HepG2 (cell line): ENCODE results near the gene DLG5.

Source experiments
- EZH2 ChIP-seq: conservative IDR thresholded peaks from 2 replicates; pipeline ENCODE4 v1.6.1; 2012; ENCODE audit warnings: mild to moderate bottlenecking, low read depth, low read length, moderate library complexity
- RAD21 ChIP-seq: fragments of 450-650 bp; formaldehyde crosslinking; IDR thresholded peaks from 2 replicates; pipeline ENCODE4 v1.5.0; 2020; ENCODE audit warnings: mild to moderate bottlenecking
- REST ChIP-seq, 2 experiments: IDR thresholded peaks; 2 replicates each; pipeline ENCODE4 v1.6.1; 2011 to 2012; ENCODE audit warnings: low read length in 2 of 2, borderline replicate concordance in 1 of 2, low read depth in 1 of 2, mild to moderate bottlenecking in 1 of 2, moderate library complexity in 1 of 2
- RNF2 ChIP-seq: fragments of 450-650 bp; conservative IDR thresholded peaks from 2 replicates; pipeline ENCODE4 v1.6.1; 2016; ENCODE audit warnings: low read depth
- ZNF274 ChIP-seq: sonication (generic); formaldehyde crosslinking; IDR thresholded peaks from 2 replicates; pipeline ENCODE4 v1.5.1; 2020; ENCODE audit warnings: mild to moderate bottlenecking, missing genetic modification reagents

DNA sequence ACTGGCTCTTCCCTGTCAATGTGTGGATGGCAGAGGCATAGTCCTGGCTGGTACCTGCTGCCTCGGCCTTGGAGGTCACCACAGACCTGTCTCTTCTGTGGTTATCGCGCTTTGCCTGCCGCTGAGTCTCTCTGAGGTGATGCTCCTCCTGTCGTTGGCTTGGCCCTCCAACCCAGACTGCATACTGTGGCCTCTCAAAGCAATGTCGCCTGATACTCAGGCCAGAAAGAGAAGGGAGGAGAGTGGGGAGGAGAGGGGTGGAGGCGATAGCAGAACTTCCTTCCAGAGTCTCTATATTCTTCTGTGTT, 155.7 kb downstream of the DLG5 start:
- TF ChIP-seq RAD21 (no peak), RNF2 (no peak), ZNF274 (no peak), EZH2 (no peak), REST (IDR thresholded peaks at IDR 0.05; ENCODE audit: borderline replicate concordance in 1 of 2, low read depth in 1 of 2, low read length in 2 of 2) (no peak)
